Measurements from ENCODE around the gene RFC1.

- TF ChIP-seq CTCF (conservative IDR thresholded peaks at IDR 0.05 in 1 of 2, IDR thresholded peaks at IDR 0.05 in 1 of 2; ENCODE audit: low read depth in 1 of 2, low read length in 2 of 2) (no peak), EZH2 (IDR thresholded peaks at IDR 0.05; ENCODE audit: low read length, missing control alignments) (no peak)
Observed at GRCh38 chr4:39279416-39279815, 86.7 kb downstream of the RFC1 start.

All from fibroblast of lung (primary cell).